ENCODE results near the gene MT3.

Gene MT3

DNA sequence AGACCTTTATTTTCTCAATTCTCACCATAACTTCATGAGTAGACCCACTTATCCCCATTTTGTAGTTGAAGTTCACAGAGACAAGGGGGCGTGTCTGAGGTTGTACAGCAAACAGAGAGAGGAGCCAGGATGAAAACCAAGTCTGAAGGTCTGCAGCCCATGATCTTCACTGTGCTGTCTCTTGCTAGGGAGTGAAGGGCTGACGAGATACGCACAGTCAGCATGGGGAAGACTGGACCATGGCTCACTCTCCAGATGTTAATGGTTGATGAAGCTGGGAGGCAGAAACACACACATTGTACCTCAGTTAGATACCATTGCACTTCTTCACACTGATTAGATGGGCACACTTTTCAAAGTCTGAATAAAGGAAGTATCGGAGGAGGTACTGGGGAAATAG lies 30.2 kb upstream of the MT3 start:
- CTCF ChIA-PET: no interaction called here
- POLR2A ChIA-PET: no interaction called here
- H3K4me3 ChIP-seq (ENCODE audit: low read depth, low read length): no peak overlapping the region
- TF ChIP-seq, protein P1, sequence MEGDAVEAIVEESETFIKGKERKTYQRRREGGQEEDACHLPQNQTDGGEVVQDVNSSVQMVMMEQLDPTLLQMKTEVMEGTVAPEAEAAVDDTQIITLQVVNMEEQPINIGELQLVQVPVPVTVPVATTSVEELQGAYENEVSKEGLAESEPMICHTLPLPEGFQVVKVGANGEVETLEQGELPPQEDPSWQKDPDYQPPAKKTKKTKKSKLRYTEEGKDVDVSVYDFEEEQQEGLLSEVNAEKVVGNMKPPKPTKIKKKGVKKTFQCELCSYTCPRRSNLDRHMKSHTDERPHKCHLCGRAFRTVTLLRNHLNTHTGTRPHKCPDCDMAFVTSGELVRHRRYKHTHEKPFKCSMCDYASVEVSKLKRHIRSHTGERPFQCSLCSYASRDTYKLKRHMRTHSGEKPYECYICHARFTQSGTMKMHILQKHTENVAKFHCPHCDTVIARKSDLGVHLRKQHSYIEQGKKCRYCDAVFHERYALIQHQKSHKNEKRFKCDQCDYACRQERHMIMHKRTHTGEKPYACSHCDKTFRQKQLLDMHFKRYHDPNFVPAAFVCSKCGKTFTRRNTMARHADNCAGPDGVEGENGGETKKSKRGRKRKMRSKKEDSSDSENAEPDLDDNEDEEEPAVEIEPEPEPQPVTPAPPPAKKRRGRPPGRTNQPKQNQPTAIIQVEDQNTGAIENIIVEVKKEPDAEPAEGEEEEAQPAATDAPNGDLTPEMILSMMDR (IDR thresholded peaks at IDR 0.05; ENCODE audit: insufficient read depth, low read length, missing control alignments): no peak
- DNase-seq (ENCODE audit: low read depth, low spot score): no peak

DNA sequence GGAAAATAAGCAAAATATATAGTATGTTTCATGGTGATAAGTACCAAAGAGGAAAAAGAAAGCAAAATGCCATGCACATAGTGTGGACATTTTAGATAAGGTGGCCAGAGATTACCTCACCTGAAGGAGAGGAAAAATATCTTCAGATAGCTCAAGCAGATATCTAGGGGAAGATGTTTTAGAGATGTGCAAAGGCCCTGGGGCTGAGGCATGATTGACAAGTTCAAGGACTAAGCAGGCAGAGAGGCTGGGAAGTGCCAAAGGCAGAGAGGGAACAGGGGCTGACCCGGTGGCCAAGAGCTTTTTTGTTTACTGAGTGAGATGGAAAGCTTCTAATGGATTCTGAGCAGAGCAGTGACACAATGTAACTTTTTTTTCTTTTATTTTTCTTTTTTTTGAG lies 28.9 kb upstream of the MT3 start:
- CTCF ChIA-PET: interaction anchor here (7.0 kb wide), 1 partner anchor 16 kb away, joined by 31 read pairs; no protein-coding TSS in a partner anchor
- POLR2A ChIA-PET: no interaction called here

DNA sequence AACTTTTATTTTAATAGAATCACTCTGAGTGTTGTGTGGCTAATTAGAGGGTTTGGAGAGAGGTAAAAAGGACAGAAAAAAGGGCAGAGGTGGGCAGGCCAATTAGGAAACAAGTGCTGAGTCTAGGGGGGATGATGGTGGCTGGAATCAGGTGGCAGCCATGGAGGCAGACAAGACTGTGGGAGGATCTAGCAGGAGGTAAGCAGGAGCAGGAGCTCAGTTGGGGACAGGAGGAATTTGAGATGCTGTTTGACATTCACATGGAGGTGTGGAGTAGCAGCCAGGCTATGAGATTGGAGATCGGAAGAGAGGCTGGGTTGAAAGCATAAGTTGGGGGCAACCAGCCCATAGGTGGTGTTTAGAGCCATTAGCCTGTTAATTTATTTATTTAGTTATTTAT lies 28.2 kb upstream of the MT3 start:
- TF ChIP-seq, protein P1 (IDR thresholded peaks at IDR 0.05; ENCODE audit: insufficient read depth, low read length, missing control alignments): no peak
- DNase-seq (ENCODE audit: low read depth, low spot score): no peak
- CTCF ChIA-PET: interaction anchor here (7.0 kb wide), 1 partner anchor 15 kb away, joined by 31 read pairs; no protein-coding TSS in a partner anchor
- H3K4me3 ChIP-seq (ENCODE audit: low read depth, low read length): no peak overlapping the region
- POLR2A ChIA-PET: no interaction called here

More for the DNA sequence above, 28.9 kb upstream of the MT3 start:
- no peak overlapping the region for H3K4me3 ChIP-seq (ENCODE audit: low read depth, low read length)
- TF ChIP-seq, protein P1 (IDR thresholded peaks at IDR 0.05; ENCODE audit: insufficient read depth, low read length, missing control alignments): no peak
- DNase-seq (ENCODE audit: low read depth, low spot score): no peak

DNA sequence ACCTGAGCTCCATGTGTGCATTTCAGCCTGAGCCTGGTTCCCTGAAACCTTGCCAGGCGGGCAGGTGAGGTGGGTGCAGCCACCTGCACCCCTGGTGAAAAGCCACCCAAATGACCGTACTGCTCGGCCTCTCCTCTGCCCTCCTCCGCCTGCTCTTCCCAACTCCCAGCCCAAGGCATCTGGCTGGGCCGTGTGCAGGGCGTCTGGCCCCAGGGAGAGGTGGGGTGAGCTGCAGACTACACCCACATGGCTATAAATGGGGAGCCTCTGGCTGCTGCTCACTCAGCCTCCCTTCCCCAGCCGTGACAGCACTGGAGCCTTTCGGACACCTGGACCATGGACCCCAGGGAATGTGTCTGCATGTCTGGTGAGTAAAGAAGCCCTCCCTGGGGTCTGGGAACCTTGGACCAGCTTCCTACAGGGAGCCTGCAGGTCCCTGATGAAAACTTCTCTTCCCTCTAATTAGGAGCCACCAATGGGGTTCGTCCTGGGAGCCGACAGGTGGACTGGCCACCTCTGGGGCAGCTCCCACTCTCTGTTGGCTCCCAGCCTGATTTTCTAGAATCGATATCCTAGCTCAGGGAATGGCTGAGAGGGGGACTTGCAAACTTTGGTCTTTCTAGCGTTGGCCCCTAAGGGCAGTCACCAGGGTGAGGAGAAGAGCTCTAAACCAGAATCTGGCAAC lies 24.4 kb upstream of the MT3 start, which contains the start of gene MT4:
TSS of gene MT4 (plus strand) at position 281 of the 685 bp plus-strand sequence. CDS start at position 337, 56 bp downstream.
- H3K4me3 ChIP-seq (ENCODE audit: low read depth, low read length): no peak within 1 kb of the TSS
- TF ChIP-seq, protein P1 (IDR thresholded peaks at IDR 0.05; ENCODE audit: insufficient read depth, low read length, missing control alignments): no peak
- no peak for DNase-seq (ENCODE audit: low read depth, low spot score)
- ChIA-PET POLR2A (no interaction called here), CTCF (interaction anchor here (7.0 kb wide), 1 partner anchor 11 kb away, joined by 31 read pairs; no protein-coding TSS in a partner anchor)

DNA sequence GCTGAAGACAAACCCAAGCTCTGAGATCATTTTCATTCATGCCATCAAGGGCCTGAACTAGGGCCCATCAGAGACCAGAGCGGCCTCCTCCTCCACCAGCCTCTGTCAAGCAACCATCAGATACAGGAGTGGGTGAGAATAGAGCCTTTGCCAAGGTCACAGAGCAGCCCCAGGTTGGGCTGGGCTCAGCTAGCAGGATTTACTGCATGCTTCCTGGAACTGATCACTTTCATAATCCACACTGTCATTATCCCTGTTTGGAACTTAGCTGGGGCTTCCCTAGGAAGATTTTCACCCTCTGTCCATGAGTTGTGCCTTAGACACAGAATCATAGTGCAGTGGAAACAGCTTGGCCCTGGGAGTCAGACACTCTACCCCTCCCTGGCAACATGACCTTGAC lies 19.4 kb upstream of the MT3 start:
- TF ChIP-seq, protein P1 (IDR thresholded peaks at IDR 0.05; ENCODE audit: insufficient read depth, low read length, missing control alignments): no peak
- POLR2A ChIA-PET: no interaction called here
- no peak overlapping the region for H3K4me3 ChIP-seq (ENCODE audit: low read depth, low read length)
- no peak for DNase-seq (ENCODE audit: low read depth, low spot score)
- CTCF ChIA-PET: interaction anchor here (1.6 to 1.9 kb wide), 3 partner anchors 31 to 132 kb away, joined by 4 to 5 read pairs (median 4); no protein-coding TSS in a partner anchor

DNA sequence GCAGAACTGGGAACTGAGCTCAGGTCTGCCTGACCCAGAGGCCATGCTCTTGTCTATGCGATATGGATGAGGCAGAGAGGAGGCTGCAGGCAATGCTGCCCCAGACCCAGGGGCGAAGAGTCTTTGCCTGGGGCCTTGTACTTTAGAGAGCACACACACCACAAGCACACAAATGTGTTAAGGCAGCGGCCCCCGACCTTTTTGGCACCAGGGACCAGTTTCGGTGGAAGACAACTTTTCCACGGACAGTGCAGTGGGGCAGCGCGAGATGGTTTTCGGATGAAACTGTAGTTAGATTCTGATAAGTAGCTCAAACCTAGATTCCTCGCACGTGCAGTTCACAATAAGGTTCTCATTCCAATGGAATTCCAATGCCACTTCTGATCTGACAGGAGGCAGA lies 17.8 kb upstream of the MT3 start:
- TF ChIP-seq, protein P1 (IDR thresholded peaks at IDR 0.05; ENCODE audit: insufficient read depth, low read length, missing control alignments): no peak
- no peak overlapping the region for H3K4me3 ChIP-seq (ENCODE audit: low read depth, low read length)
- POLR2A ChIA-PET: no interaction called here
- DNase-seq (ENCODE audit: low read depth, low spot score): no peak
- CTCF ChIA-PET: interaction anchor here (0.9 to 3.3 kb wide), 2 partner anchors 29 to 130 kb away, joined by 3 to 15 read pairs; no protein-coding TSS in a partner anchor
